ENCODE results near the gene PITRM1.
A peak's percentile ranks its signal among the peaks of the same experiment; 100 is the strongest.

The PITRM1 gene

DNA sequence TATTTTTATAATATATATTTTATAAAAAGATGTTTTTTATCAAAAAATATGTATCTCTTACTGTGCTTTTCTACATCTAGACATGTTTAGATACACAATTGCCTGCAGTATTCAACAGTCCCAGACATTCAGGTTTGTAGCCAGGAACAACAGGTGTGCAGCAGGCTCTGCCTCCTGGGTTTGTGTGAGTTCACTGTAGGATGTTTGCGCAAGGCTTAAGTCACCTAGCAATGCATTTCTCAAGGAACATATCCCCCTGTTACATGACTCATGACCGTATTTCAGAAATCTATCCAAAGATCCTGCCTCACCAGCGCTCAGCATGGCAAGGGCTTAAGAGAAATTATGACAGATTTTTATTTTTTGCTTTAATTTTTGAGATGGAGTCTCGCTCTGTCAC lies 41.5 kb downstream of the PITRM1 start:
- no peak overlapping the region for H3K9ac ChIP-seq (ENCODE audit: low read length)
- H3K4me2 ChIP-seq (ENCODE audit: low read length, poor library complexity, severe bottlenecking), result no peak overlapping the region
- peaks cover 34% of the 10 kb centered on the region for H3K79me1 ChIP-seq (replicated peaks; ENCODE audit: low read length, poor library complexity, severe bottlenecking)
- H3K23ac ChIP-seq (ENCODE audit: low read length in 2 of 2), result no peak overlapping the region
- no peak overlapping the region for H3K4me3 ChIP-seq (ENCODE audit: insufficient read depth in 1 of 2, low read depth in 1 of 2, low read length in 2 of 2)
- 89% methylated on average over 4 of the region's 4 CpGs for WGBS
- H4K8ac ChIP-seq (ENCODE audit: low read length), result no peak overlapping the region
- H3K27ac ChIP-seq (ENCODE audit: low read length, poor library complexity, severe bottlenecking), result no peak overlapping the region
- H2BK120ac ChIP-seq (ENCODE audit: low read depth, low read length), result no peak overlapping the region
- H2BK12ac ChIP-seq (ENCODE audit: low read length in 2 of 2), result no peak overlapping the region
- H3K14ac ChIP-seq (ENCODE audit: low read length in 2 of 2), result no peak overlapping the region
- H2BK15ac ChIP-seq (ENCODE audit: low read depth, poor library complexity, severe bottlenecking), result no peak overlapping the region
- H2BK5ac ChIP-seq (ENCODE audit: low read depth, low read length, poor library complexity, severe bottlenecking), result no peak overlapping the region
- H3K4me1 ChIP-seq (ENCODE audit: control insufficient read depth, insufficient read depth, low read depth, low read length), result peaks cover 16% of the 10 kb centered on the region
- H3K9me3 ChIP-seq (ENCODE audit: control insufficient read depth, low read length), result no peaks in the 10 kb centered on the region
- H3K36me3 ChIP-seq (ENCODE audit: control insufficient read depth in 1 of 2, insufficient read depth in 2 of 2, low read depth in 1 of 2, low read length in 2 of 2), result peaks cover 53 to 76% of the 10 kb centered on the region in 2 experiments
- no peak overlapping the region for H2AFZ ChIP-seq (ENCODE audit: low read depth, low read length)
- H2AK5ac ChIP-seq (ENCODE audit: low read length, severe bottlenecking), result no peak overlapping the region
- H3K18ac ChIP-seq (ENCODE audit: low read depth in 1 of 2, low read length in 2 of 2), result no peak overlapping the region
- peak; percentile 34 for DNase-seq
- no peaks in the 10 kb centered on the region for H3K27me3 ChIP-seq (ENCODE audit: control insufficient read depth in 1 of 2, insufficient read depth in 1 of 2, low read length in 2 of 2)
- H3K4ac ChIP-seq (ENCODE audit: low read depth in 1 of 2, low read length in 2 of 2), result no peak overlapping the region
- no peak overlapping the region for H4K91ac ChIP-seq (ENCODE audit: low read length)

DNA sequence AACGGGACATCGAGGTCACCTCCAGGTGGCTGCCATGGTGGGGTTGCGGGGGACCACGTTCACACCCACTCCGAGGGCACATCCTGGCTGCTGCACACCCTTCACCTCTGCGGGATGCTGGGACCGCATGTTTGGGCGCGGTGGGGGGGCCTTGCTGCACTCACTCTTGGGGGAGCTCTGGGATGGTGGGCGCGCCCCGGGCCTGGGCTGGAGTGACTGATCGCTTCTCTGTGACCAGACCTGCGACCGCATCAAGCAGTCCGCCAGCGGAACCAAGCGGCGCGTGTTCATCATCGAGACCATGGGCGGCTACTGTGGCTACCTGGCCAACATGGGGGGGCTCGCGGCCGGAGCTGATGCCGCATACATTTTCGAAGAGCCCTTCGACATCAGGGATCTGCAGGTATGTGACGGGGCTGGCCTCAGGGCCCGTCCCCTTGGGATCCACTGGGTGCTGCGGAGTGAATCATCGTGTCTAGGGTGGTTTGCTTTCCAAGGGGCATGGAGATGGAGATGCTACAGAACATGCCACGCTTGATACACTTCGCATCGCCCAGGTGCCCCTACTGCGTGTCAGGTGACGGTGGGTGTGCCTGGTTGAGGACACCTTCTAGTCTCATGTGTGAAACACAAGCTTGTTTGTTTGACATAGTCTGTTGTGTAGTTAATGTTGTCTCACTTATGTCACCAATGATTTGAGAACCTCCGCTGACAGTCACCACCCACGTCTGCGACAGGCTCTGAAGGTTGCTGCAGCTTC lies 42.8 kb downstream of the PITRM1 start:
- no peak overlapping the region for H3K14ac ChIP-seq (ENCODE audit: low read length in 2 of 2)
- no peak overlapping the region for H2BK5ac ChIP-seq (ENCODE audit: low read depth, low read length, poor library complexity, severe bottlenecking)
- H3K27me3 ChIP-seq (ENCODE audit: control insufficient read depth in 1 of 2, insufficient read depth in 1 of 2, low read length in 2 of 2), result no peaks in the 10 kb centered on the region
- H3K4me2 ChIP-seq (ENCODE audit: low read length, poor library complexity, severe bottlenecking), result no peak overlapping the region
- no peak overlapping the region for H4K91ac ChIP-seq (ENCODE audit: low read length)
- H2AFZ ChIP-seq (ENCODE audit: low read depth, low read length), result no peak overlapping the region
- H3K36me3 ChIP-seq (ENCODE audit: control insufficient read depth in 1 of 2, insufficient read depth in 2 of 2, low read depth in 1 of 2, low read length in 2 of 2), result peaks cover 46 to 80% of the 10 kb centered on the region in 2 experiments
- WGBS, result 97% methylated on average over 40 of the region's 40 CpGs
- no peak overlapping the region for H2BK15ac ChIP-seq (ENCODE audit: low read depth, poor library complexity, severe bottlenecking)
- peaks cover 26% of the 10 kb centered on the region for H3K4me1 ChIP-seq (ENCODE audit: control insufficient read depth, insufficient read depth, low read depth, low read length)
- no peak overlapping the region for H2BK12ac ChIP-seq (ENCODE audit: low read length in 2 of 2)
- no peak overlapping the region for H2BK120ac ChIP-seq (ENCODE audit: low read depth, low read length)
- H3K4me3 ChIP-seq (ENCODE audit: insufficient read depth in 1 of 2, low read depth in 1 of 2, low read length in 2 of 2), result no peak overlapping the region
- H3K18ac ChIP-seq (ENCODE audit: low read depth in 1 of 2, low read length in 2 of 2), result no peak overlapping the region
- H3K27ac ChIP-seq (ENCODE audit: low read length, poor library complexity, severe bottlenecking), result no peak overlapping the region
- H3K9me3 ChIP-seq (ENCODE audit: control insufficient read depth, low read length), result no peaks in the 10 kb centered on the region
- H3K23ac ChIP-seq (ENCODE audit: low read length in 2 of 2), result no peak overlapping the region
- H3K9ac ChIP-seq (ENCODE audit: low read length), result no peak overlapping the region
- H2AK5ac ChIP-seq (ENCODE audit: low read length, severe bottlenecking), result no peak overlapping the region
- no peak overlapping the region for H3K4ac ChIP-seq (ENCODE audit: low read depth in 1 of 2, low read length in 2 of 2)
- DNase-seq, result no peak
- H4K8ac ChIP-seq (ENCODE audit: low read length), result no peak overlapping the region
- H3K79me1 ChIP-seq (replicated peaks; ENCODE audit: low read length, poor library complexity, severe bottlenecking), result peaks cover 38% of the 10 kb centered on the region

- Histone ChIP-seq H2BK12ac (ENCODE audit: low read length in 2 of 2) (no peak overlapping the region), H2AK5ac (ENCODE audit: low read length, severe bottlenecking) (no peak overlapping the region), H3K27me3 (ENCODE audit: control insufficient read depth in 1 of 2, insufficient read depth in 1 of 2, low read length in 2 of 2) (no peaks in the 10 kb centered on the region), H3K4me3 (ENCODE audit: insufficient read depth in 1 of 2, low read depth in 1 of 2, low read length in 2 of 2) (no peak overlapping the region), H2BK15ac (ENCODE audit: low read depth, poor library complexity, severe bottlenecking) (no peak overlapping the region), H3K14ac (ENCODE audit: low read length in 2 of 2) (no peak overlapping the region), H2BK5ac (ENCODE audit: low read depth, low read length, poor library complexity, severe bottlenecking) (no peak overlapping the region), H2BK120ac (ENCODE audit: low read depth, low read length) (no peak overlapping the region), H3K36me3 (ENCODE audit: control insufficient read depth in 1 of 2, insufficient read depth in 2 of 2, low read depth in 1 of 2, low read length in 2 of 2) (peaks cover 38 to 84% of the 10 kb centered on the region in 2 experiments), H3K4me1 (ENCODE audit: control insufficient read depth, insufficient read depth, low read depth, low read length) (peaks cover 31% of the 10 kb centered on the region), H3K27ac (ENCODE audit: low read length, poor library complexity, severe bottlenecking) (no peak overlapping the region), H3K18ac (ENCODE audit: low read depth in 1 of 2, low read length in 2 of 2) (no peak overlapping the region), H3K9ac (ENCODE audit: low read length) (no peak overlapping the region), H3K79me1 (replicated peaks; ENCODE audit: low read length, poor library complexity, severe bottlenecking) (peaks cover 40% of the 10 kb centered on the region), H4K8ac (ENCODE audit: low read length) (no peak overlapping the region), H2AFZ (ENCODE audit: low read depth, low read length) (no peak overlapping the region), H3K23ac (ENCODE audit: low read length in 2 of 2) (no peak overlapping the region), H4K91ac (ENCODE audit: low read length) (no peak overlapping the region), H3K9me3 (ENCODE audit: control insufficient read depth, low read length) (no peaks in the 10 kb centered on the region), H3K4me2 (ENCODE audit: low read length, poor library complexity, severe bottlenecking) (no peak overlapping the region), H3K4ac (ENCODE audit: low read depth in 1 of 2, low read length in 2 of 2) (no peak overlapping the region)
- no peak for DNase-seq
- 95% methylated on average over 24 of the region's 24 CpGs for WGBS
Observed at GRCh38 chr10:3128379-3129130, 44.0 kb downstream of the PITRM1 start.

GRCh38 chr10:3127921-3128320 lies 44.7 kb downstream of the PITRM1 start:
- Histone ChIP-seq H4K91ac (ENCODE audit: low read length) (no peak overlapping the region), H3K27me3 (ENCODE audit: control insufficient read depth in 1 of 2, insufficient read depth in 1 of 2, low read length in 2 of 2) (no peaks in the 10 kb centered on the region), H3K9me3 (ENCODE audit: control insufficient read depth, low read length) (no peaks in the 10 kb centered on the region), H2BK12ac (ENCODE audit: low read length in 2 of 2) (no peak overlapping the region), H3K27ac (ENCODE audit: low read length, poor library complexity, severe bottlenecking) (no peak overlapping the region), H2AFZ (ENCODE audit: low read depth, low read length) (no peak overlapping the region), H3K9ac (ENCODE audit: low read length) (no peak overlapping the region), H2BK15ac (ENCODE audit: low read depth, poor library complexity, severe bottlenecking) (no peak overlapping the region), H3K4me1 (ENCODE audit: control insufficient read depth, insufficient read depth, low read depth, low read length) (peaks cover 31% of the 10 kb centered on the region), H2AK5ac (ENCODE audit: low read length, severe bottlenecking) (no peak overlapping the region), H2BK120ac (ENCODE audit: low read depth, low read length) (no peak overlapping the region), H3K14ac (ENCODE audit: low read length in 2 of 2) (no peak overlapping the region), H3K79me1 (replicated peaks; ENCODE audit: low read length, poor library complexity, severe bottlenecking) (peaks cover 38% of the 10 kb centered on the region), H4K8ac (ENCODE audit: low read length) (no peak overlapping the region), H2BK5ac (ENCODE audit: low read depth, low read length, poor library complexity, severe bottlenecking) (no peak overlapping the region), H3K36me3 (ENCODE audit: control insufficient read depth in 1 of 2, insufficient read depth in 2 of 2, low read depth in 1 of 2, low read length in 2 of 2) (peaks cover 39 to 84% of the 10 kb centered on the region in 2 experiments), H3K18ac (ENCODE audit: low read depth in 1 of 2, low read length in 2 of 2) (no peak overlapping the region), H3K4me2 (ENCODE audit: low read length, poor library complexity, severe bottlenecking) (no peak overlapping the region), H3K4me3 (ENCODE audit: insufficient read depth in 1 of 2, low read depth in 1 of 2, low read length in 2 of 2) (no peak overlapping the region), H3K4ac (ENCODE audit: low read depth in 1 of 2, low read length in 2 of 2) (no peak overlapping the region), H3K23ac (ENCODE audit: low read length in 2 of 2) (no peak overlapping the region)
- WGBS, result 94% methylated on average over 10 of the region's 10 CpGs
- no peak for DNase-seq
